HG02759 (cell line): ENCODE data around the gene FAM167B.
"Not testable (repeated sequence)": the region's sequence is repeated elsewhere in the genome, so short reads cannot be mapped to it uniquely, and the experiment has no call there.

ENCODE experiments used
- ATAC-seq: cut with Tn5 transposase; IDR thresholded peaks from one replicate; pipeline ENCODE4 v1.9.1; 2021; ENCODE audit warnings: mild to moderate bottlenecking, moderate library complexity; ENCODE audit not compliant: unreplicated experiment

FAM167B gene

GRCh38 chr1:32255072-32256071 lies 8.3 kb downstream of the FAM167B start:
- no peak for ATAC-seq

DNA sequence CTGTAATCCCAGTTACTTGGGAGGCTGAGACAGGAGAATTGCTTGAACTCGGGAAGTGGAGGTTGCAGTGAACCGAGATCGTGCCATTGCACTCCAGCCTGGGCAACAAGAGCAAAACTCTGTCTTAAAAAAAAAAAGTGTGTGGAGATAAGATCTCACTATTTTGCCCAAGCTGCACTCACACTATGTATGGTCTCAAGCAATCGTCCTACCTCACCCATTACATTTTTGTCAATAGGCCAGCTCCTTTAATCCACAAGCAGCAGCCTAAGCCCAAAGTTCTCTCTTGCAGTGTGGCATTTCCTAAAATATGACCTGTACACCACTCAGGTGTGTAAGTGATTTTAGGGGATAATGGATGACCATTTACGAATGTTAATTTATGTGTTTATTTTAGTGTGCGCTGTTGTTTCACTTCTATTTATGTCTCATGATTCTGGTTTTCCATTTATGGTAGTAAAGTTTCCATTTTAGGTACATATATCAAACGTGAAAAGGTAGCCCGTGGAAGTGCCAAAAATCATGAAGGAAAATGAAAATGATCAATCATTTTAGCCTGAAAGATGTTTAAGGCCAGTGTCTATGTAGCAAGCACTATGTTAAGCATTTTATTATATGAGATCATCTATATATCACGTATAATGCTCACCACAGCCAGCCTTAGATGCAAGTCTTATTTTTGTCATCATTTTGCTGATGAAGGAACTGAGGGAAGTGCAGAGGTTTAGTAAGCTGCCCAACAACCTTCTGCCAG lies 9.6 kb downstream of the FAM167B start:
- no peak for ATAC-seq

GRCh38 chr1:32257227-32257508 lies 10.1 kb downstream of the FAM167B start:
- ATAC-seq: no peak

DNA sequence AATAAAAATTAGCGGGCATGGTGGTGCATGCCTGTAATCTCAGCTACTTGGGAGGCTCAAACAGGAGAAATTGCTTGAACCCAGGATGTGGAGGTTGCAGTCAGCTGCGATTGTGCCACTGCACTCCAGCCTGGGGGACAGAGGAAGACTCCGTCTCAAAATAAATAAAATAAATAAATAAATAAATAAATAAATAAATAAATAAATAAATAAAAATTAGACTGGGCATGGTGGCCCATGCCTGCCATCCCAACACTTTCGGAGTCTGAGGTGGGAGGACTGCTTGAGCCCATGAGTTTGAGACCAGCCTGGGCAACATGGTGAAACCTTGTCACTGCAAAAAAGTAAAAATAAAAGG lies 16.2 kb downstream of the FAM167B start:
- ATAC-seq: not testable (repeated sequence)

- ATAC-seq: no peak
These were observed 16.7 kb downstream of the FAM167B start for GRCh38 chr1:32263744-32264143.

- no peak for ATAC-seq
These were observed 18.8 kb downstream of the FAM167B start for GRCh38 chr1:32265846-32266245.

GRCh38 chr1:32266921-32267591 lies 20.0 kb downstream of the FAM167B start:
- no peak for ATAC-seq

GRCh38 chr1:32269744-32270143 lies 22.7 kb downstream of the FAM167B start:
- no peak for ATAC-seq

DNA sequence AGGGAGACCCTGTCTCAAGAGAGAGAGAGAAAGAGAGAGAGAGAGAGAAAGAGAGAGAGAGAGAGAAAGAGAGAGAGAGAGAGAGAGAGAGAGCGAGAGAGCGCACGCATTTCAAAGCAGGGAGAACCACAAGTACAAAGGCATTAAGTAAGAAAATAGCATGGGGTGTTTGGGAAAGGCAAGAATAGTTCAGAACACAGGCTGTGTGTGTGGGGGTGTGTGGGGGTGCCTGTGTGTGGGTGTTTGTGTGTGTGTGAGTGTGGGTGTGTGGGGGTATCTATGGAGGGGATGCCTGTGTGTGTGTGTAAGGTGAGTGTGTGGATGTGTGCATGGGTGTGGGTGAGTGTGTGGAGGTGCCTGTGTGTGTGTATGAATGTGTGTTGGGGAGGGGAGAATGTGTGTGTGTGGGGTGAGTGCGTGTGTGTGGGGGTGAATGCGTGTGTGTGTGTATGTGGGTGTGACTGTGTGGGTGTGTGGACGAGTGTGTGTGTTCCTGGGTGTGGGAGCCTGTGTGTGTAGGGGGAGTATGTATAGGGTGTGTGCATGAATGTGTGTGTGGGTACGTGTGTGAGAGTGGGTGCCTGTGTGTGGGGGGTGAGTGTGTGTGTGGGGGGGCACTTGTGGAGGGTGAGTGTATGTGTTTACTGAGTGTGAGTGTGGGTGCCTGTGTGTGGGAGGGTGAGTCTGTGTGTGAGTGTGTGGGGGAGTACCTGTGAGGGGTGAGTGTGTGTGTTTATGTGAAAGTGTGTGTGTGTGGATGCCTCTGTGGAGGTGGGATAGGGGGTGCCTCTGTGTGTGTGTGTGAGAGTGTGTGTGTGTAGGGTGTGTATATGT lies 25.8 kb downstream of the FAM167B start:
- ATAC-seq: no peak

- ATAC-seq: no peak
These were observed 26.6 kb downstream of the FAM167B start for GRCh38 chr1:32273391-32274208.

GRCh38 chr1:32274646-32275340 lies 27.8 kb downstream of the FAM167B start:
- ATAC-seq: no peak

DNA sequence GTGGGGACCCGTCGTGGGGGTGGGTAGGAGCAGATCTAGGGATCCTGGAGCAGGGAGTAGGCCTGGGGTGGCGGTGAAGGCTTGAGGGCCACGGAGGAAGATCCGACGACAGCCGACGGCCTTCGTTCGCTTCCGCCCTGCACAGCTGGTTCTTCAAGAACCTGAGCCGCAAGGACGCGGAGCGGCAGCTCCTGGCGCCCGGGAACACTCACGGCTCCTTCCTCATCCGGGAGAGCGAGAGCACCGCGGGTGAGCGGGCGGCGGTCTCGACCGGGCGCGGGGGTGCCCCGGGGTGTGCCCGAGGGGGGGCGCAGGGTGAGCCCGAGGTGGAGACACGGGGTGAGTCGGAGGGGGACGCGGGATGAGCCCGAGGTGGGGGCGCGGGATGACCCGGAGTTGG lies 28.4 kb downstream of the FAM167B start:
- no peak for ATAC-seq

DNA sequence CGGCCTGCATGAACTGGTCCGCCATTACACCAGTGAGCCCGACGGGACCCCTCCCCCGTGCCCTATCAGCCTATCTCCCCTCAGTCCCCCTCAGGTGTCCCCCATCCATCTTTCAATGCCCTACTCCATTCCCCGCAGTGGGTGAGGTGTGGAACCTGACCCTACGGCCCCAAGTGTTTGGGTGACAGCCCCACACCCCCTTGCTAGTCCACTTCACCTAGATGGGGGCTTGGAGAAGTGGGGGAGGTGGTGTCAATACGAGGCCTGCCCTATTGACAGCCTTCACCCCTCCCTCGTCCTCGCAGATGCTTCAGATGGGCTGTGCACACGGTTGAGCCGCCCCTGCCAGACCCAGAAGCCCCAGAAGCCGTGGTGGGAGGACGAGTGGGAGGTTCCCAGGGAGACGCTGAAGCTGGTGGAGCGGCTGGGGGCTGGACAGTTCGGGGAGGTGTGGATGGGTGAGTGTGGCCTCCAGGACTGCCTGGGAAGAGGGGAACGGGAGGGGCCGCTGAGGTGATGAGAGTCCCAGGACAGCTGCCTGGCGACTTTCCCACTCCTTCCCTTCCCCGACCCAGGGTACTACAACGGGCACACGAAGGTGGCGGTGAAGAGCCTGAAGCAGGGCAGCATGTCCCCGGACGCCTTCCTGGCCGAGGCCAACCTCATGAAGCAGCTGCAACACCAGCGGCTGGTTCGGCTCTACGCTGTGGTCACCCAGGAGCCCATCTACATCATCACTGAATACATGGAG lies 29.2 kb downstream of the FAM167B start:
- ATAC-seq: no peak

GRCh38 chr1:32284777-32285176 lies 37.8 kb downstream of the FAM167B start:
- ATAC-seq: not testable (repeated sequence)

DNA sequence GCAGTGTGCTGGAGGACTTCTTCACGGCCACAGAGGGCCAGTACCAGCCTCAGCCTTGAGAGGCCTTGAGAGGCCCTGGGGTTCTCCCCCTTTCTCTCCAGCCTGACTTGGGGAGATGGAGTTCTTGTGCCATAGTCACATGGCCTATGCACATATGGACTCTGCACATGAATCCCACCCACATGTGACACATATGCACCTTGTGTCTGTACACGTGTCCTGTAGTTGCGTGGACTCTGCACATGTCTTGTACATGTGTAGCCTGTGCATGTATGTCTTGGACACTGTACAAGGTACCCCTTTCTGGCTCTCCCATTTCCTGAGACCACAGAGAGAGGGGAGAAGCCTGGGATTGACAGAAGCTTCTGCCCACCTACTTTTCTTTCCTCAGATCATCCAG lies 38.6 kb downstream of the FAM167B start:
- no peak for ATAC-seq

DNA sequence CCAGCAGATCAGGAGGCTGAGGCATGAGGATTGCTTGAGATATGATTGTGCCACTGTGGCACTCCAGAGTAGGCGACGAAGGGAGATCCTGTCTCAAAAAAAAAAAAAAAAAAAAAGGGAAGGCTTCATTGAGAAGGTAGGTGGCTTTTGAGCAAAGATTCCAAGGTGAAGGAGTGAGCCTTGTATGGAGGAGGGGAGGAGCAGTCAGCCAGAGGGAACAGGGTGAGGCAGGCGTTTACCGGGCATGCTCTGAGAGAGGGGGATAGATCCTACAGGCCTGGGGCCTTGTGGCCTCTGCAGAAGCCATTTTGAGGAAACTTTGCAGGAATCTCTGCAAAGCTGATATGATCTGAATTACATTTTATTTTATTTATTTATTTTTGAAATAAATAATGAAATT lies 39.7 kb downstream of the FAM167B start:
- no peak for ATAC-seq

DNA sequence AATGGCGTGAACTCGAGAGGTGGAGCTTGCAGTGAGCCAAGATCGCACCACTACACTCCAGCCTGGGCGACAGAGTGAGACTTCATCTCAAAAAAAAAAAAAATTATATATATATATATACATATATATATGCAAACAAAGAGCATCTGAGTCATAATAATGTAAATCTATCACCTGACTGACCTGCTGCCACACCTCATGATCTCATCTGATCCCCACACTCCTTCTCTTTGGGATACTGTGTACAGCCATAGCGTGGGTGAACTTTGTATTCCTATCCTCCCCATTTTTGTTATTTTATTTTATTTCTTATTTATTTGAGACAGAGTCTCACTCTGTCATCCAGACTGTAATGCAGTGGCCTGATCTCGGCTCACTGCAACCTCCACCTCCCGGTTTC lies 42.2 kb downstream of the FAM167B start:
- ATAC-seq: no peak

DNA sequence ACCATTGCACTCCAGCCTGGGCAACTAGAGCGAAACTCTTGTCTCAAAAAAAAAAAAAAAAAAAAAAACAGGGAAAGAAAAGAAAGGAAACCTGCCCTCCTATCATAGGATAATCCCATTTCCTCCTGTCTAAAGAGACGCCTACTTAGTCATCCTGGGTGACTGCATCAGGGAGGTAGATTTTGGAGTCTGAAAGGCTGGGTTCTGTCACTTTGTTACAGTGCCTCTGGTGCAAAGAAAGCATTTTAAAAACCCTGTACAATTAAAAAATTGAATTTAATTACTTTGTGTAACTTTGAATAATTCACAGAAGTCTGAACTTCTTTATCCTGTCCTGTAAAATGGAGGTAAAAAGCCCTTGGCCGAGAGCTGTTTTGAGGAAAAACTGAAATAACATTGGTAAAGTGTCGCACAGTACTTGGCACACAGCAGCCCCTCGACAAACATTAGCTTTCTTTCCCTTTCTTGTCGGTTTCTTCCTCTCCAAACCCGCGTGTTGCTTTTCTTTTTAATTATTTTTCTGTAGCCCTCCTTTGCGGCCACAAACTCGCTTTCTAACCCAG lies 44.2 kb downstream of the FAM167B start:
- no peak for ATAC-seq
